Measurements from ENCODE around the gene SMLR1. TPM values are rescaled to one million over a fixed set of nuclear protein-coding genes. Genes with fewer than 3 reads are reported as not detected.

Gene SMLR1
- total and polyA plus RNA-seq, 4 donors: 3.4 TPM; not detected in 3

DNA sequence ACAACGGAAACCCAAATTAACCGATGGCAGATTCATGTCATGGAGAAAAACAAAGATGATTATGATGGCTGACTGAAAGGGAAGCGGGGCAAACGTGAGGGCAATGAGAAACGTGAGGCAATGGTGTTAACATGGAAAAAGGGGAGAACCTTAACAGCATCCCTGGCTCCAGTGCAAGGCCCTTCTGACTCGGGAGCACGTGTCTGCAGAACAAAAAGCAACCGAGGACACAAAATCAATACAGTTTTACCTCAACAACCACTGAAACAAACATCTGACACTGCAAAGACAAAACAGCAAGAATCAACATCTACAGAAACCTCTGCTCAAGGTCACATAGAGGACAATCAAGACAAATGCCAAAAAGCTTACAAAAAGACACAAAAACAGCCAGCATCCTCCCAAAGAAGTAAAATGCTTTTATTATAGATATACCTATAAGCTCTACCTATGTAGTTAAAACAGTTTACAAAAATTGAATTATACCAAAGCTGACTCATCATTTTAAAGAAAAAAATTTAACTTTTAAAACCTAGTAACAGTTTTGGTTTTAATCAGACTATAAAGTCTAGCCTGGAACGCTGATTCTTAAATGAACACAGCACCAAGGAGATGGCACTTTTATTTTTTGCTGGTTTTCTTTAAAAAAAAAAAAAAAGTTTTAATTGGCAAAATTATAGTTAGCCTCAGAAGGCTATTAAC lies 43.1 kb downstream of the SMLR1 start:
- intact Hi-C loops (cut with DNase I): loop anchor here in 1 of 2 donors (5.0 kb wide), 1 partner anchor 548 kb away; no protein-coding TSS in a partner anchor
- no peak overlapping the region for H3K4me3 ChIP-seq (ENCODE audit: low read length in 2 of 2)
- H3K27ac ChIP-seq (ENCODE audit: low read depth in 1 of 2, low read length in 2 of 2): no peak overlapping the region
- ATAC-seq (ENCODE audit: low FRiP score): no peak
- H3K4me1 ChIP-seq (ENCODE audit: control insufficient read depth in 1 of 2, insufficient read depth in 2 of 2, low read length in 2 of 2): no peaks in the 10 kb centered on the region
- H3K36me3 ChIP-seq (ENCODE audit: control insufficient read depth in 1 of 2, insufficient read depth in 2 of 2, low read length in 1 of 2): peaks cover 2 to 7% of the 10 kb centered on the region in 2 donors
- H3K27me3 ChIP-seq (ENCODE audit: control insufficient read depth in 1 of 2, insufficient read depth in 2 of 2, low read length in 1 of 2): no peaks in the 10 kb centered on the region
- WGBS, 2 donors: 85 to 89% methylated on average over 9 of the region's 9 CpGs
- no peaks in the 10 kb centered on the region for H3K9me3 ChIP-seq (ENCODE audit: control insufficient read depth, low read length)
- no peak for DNase-seq

DNA sequence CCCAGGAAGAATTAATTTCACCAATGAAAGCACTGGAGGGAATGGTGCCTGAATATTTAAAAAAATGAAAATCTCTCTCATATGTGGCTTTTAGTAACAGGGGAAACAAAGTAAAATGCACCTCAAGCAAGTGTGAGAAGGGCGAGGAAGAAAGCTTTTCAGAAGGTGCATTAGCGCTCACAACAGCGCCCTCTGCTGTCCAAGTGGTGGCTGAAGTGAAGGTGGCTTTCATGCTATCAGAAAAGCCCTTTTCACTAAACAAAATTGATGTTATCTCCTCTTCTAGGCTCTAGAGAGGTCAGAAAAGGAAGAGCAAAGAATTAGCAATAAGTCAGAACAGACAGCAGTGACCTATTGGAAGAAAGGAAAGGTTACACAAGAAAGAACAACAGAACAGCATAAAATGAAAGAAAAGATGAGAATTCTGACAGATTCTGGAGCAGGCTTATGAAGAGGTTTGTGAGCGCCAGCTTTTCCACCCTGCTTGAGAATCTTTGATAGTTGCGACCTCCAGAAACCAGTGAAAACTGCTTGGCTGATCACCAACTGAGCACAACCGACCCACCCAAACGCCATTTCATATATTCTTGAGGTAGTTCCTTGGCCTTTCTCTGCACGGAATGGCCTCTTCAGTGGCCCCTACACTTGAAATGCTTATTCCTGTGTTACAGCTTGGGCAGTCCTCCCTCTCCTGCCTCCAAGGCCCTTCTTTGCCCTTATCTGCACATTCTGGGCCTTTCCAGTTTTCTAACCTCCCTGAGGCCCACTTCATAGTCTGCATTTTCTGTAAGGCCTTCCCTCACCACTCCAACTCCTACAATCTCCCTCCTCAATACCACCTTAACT lies 45.3 kb downstream of the SMLR1 start:
- Histone ChIP-seq H3K4me3 (ENCODE audit: low read length in 2 of 2) (no peak overlapping the region), H3K4me1 (ENCODE audit: control insufficient read depth in 1 of 2, insufficient read depth in 2 of 2, low read length in 2 of 2) (no peaks in the 10 kb centered on the region), H3K27me3 (ENCODE audit: control insufficient read depth in 1 of 2, insufficient read depth in 2 of 2, low read length in 1 of 2) (no peaks in the 10 kb centered on the region), H3K36me3 (ENCODE audit: control insufficient read depth in 1 of 2, insufficient read depth in 2 of 2, low read length in 1 of 2) (peaks cover 2 to 7% of the 10 kb centered on the region in 2 donors), H3K27ac (ENCODE audit: low read depth in 1 of 2, low read length in 2 of 2) (no peak overlapping the region), H3K9me3 (ENCODE audit: control insufficient read depth, low read length) (no peaks in the 10 kb centered on the region)
- ATAC-seq (ENCODE audit: low FRiP score) (peak; percentile 73), DNase-seq (peak; percentile 71 to 90)
- 70 to 71% methylated on average over 8 of the region's 8 CpGs for WGBS, 2 donors
- intact Hi-C loops (cut with DNase I): loop anchor here (2.0 to 5.0 kb wide), 2 partner anchors 550 kb away; no protein-coding TSS in a partner anchor

DNA sequence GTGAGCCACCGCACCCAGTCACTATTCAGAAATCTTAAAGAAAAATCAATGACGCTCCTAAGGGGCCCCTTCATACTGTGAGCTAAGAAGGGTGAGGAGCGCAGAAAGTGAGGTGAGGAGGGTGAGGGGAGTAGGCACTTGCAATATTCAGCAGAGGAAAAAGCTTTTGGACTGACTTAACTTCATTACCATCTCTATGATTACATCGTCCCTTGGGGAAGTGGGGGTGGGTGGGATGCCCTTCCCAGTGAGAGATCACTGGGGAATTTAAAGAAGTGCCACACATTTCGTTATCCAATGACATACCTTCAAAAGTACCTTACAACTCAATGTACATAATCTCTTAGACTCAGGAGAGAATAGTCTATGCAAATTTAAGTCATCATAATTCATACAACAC lies 46.5 kb downstream of the SMLR1 start:
- H3K27ac ChIP-seq (ENCODE audit: low read depth in 1 of 2, low read length in 2 of 2): no peak overlapping the region
- no peaks in the 10 kb centered on the region for H3K27me3 ChIP-seq (ENCODE audit: control insufficient read depth in 1 of 2, insufficient read depth in 2 of 2, low read length in 1 of 2)
- intact Hi-C loops (cut with DNase I): loop anchor here (2.0 to 5.0 kb wide), 2 partner anchors 551 kb away; no protein-coding TSS in a partner anchor
- 97 to 98% methylated on average over 5 of the region's 5 CpGs for WGBS, 2 donors
- no peaks in the 10 kb centered on the region for H3K4me1 ChIP-seq (ENCODE audit: control insufficient read depth in 1 of 2, insufficient read depth in 2 of 2, low read length in 2 of 2)
- no peak for ATAC-seq (ENCODE audit: low FRiP score)
- no peak for DNase-seq
- H3K4me3 ChIP-seq (ENCODE audit: low read length in 2 of 2): no peak overlapping the region
- H3K36me3 ChIP-seq (ENCODE audit: control insufficient read depth in 1 of 2, insufficient read depth in 2 of 2, low read length in 1 of 2): peaks cover 2 to 7% of the 10 kb centered on the region in 2 donors
- no peaks in the 10 kb centered on the region for H3K9me3 ChIP-seq (ENCODE audit: control insufficient read depth, low read length)

DNA sequence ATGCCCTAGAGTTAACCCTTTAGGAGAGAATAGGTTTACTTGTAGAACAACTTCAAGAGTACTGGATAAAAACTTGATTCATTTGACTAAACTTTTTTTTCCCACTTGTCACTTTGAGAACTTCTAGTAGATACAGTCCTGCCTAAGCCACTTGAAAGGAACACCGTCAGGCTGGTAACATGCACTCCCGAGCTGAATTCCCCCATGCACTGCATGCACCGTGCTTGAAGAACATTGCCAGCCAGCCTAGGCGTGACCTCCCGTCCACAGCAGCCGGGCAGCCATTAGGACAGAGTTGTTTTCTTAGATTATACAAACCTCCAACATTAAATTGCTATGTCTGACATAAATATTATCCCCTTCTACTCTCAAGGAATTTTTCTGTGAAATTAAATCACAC lies 52.6 kb downstream of the SMLR1 start:
- intact Hi-C loops (cut with DNase I): no loop called here
- no peak overlapping the region for H3K27ac ChIP-seq (ENCODE audit: low read depth in 1 of 2, low read length in 2 of 2)
- ATAC-seq (ENCODE audit: low FRiP score) (no peak), DNase-seq (no peak)
- H3K4me1 ChIP-seq (ENCODE audit: control insufficient read depth in 1 of 2, insufficient read depth in 2 of 2, low read length in 2 of 2): no peaks in the 10 kb centered on the region
- H3K36me3 ChIP-seq (ENCODE audit: control insufficient read depth in 1 of 2, insufficient read depth in 2 of 2, low read length in 1 of 2): peaks cover 2 to 4% of the 10 kb centered on the region in 2 donors
- 71 to 84% methylated on average over 6 of the region's 6 CpGs for WGBS, 2 donors
- H3K4me3 ChIP-seq (ENCODE audit: low read length in 2 of 2): no peak overlapping the region
- H3K9me3 ChIP-seq (ENCODE audit: control insufficient read depth, low read length): no peaks in the 10 kb centered on the region
- no peaks in the 10 kb centered on the region for H3K27me3 ChIP-seq (ENCODE audit: control insufficient read depth in 1 of 2, insufficient read depth in 2 of 2, low read length in 1 of 2)

DNA sequence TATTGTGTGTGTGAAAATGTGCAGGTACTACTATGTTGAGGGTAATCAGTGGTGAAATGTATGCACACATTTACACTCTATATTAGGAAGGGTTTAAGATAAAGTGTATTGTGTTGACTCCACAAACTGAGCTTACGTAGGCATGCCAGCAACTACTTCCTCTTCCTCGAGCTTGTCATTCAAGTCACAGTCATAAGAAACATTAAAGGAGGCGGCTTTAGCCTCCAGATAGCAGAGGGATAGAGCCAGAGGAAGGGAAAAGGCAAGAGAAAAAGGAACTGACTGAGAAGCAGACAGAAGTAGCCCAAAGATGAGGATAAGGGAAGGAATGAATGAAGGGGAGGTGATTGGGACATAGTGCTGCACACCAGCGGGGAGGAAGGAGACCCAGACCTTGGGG lies 55.2 kb downstream of the SMLR1 start:
- WGBS, 2 donors: 72 to 81% methylated on average over 4 of the region's 4 CpGs
- Histone ChIP-seq H3K36me3 (ENCODE audit: control insufficient read depth in 1 of 2, insufficient read depth in 2 of 2, low read length in 1 of 2) (peaks cover 2 to 4% of the 10 kb centered on the region in 2 donors), H3K27ac (ENCODE audit: low read depth in 1 of 2, low read length in 2 of 2) (no peak overlapping the region), H3K4me1 (ENCODE audit: control insufficient read depth in 1 of 2, insufficient read depth in 2 of 2, low read length in 2 of 2) (no peaks in the 10 kb centered on the region), H3K4me3 (ENCODE audit: low read length in 2 of 2) (no peak overlapping the region), H3K27me3 (ENCODE audit: control insufficient read depth in 1 of 2, insufficient read depth in 2 of 2, low read length in 1 of 2) (no peaks in the 10 kb centered on the region), H3K9me3 (ENCODE audit: control insufficient read depth, low read length) (no peaks in the 10 kb centered on the region)
- intact Hi-C loops (cut with DNase I): no loop called here
- DNase-seq: no peak
- no peak for ATAC-seq (ENCODE audit: low FRiP score)

DNA sequence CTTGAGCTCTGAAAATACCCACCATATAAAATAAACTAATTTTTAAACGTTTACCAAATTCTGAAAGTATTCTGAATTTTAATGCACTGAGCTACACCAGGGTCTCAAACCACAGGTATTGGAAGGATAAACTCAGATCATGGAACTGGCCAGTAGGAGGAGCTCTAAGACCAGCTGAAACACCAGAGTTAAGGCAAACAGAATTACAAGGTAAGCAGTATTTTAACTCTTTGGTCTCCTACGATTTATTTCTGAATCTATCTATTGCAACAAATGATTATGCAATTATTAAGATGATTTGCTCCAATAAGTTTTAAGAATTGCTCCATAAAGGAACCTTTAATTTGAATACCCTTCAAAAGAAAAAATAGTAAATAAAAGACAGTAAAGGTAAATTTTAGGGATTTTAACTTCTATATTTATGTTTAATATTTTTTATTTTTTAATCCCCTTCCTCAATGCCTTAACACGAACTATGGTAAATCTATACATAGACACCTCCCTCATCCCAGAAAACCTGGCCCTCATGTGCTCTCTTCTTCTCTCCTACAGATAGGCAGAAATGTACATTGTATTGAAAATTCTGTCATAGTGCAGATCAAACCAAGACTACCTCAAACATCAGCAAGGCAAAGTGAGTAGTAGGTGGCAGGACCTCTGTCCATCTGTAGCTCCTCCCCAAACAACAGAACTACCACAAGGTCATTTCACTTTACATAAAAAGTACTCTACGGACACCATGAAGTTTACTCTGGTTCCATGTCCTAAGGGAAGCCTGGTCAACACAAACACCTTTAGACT lies 58.4 kb downstream of the SMLR1 start:
- Histone ChIP-seq H3K27me3 (ENCODE audit: control insufficient read depth in 1 of 2, insufficient read depth in 2 of 2, low read length in 1 of 2) (no peaks in the 10 kb centered on the region), H3K27ac (ENCODE audit: low read depth in 1 of 2, low read length in 2 of 2) (no peak overlapping the region), H3K36me3 (ENCODE audit: control insufficient read depth in 1 of 2, insufficient read depth in 2 of 2, low read length in 1 of 2) (peaks cover 2 to 4% of the 10 kb centered on the region in 2 donors), H3K9me3 (ENCODE audit: control insufficient read depth, low read length) (no peaks in the 10 kb centered on the region), H3K4me1 (ENCODE audit: control insufficient read depth in 1 of 2, insufficient read depth in 2 of 2, low read length in 2 of 2) (no peaks in the 10 kb centered on the region), H3K4me3 (ENCODE audit: low read length in 2 of 2) (no peak overlapping the region)
- peak; percentile 86 for ATAC-seq (ENCODE audit: low FRiP score)
- intact Hi-C loops (cut with DNase I): loop anchor here (1.0 to 5.0 kb wide), 3 partner anchors 177 to 232 kb away; partner anchors contain the start of gene EPB41L2 (in 2 of the 2)
- peak in 1 of 2 donors; percentile 57 for DNase-seq
- 26 to 27% methylated on average over 4 of the region's 4 CpGs for WGBS, 2 donors

Other genes starting within 250 kb of the SMLR1 start
- gene EPB41L2, start 235.8 kb downstream of the SMLR1 start, total RNA-seq: 100 to 1,000 TPM; 176 to 340 TPM
- gene EPB41L2, start 235.8 kb downstream of the SMLR1 start, polyA plus RNA-seq: 10 to 100 TPM; 36.1 to 60.7 TPM